HepG2 (cell line): ENCODE measurements around the gene OBSL1. TPM values are rescaled to one million over a fixed set of nuclear protein-coding genes. Genes with fewer than 3 reads are reported as not detected.
A peak's percentile ranks its signal among the peaks of the same experiment; 100 is the strongest.

Experiments
- ATAC-seq: fragments of 200-7000 bp; cut with Tn5 transposase; 3 replicates; pipeline ENCODE4 v1.9.1; 2020; ENCODE audit warnings: mild to moderate bottlenecking, moderate library complexity
- BruUV-seq: library from RNA; stranded (reverse); fragments of 400-500 nt; replicated peaks from 2 replicates; lab custom pipeline; 2021; lab: Mats Ljungman, UMichigan
- CTCF ChIA-PET: fragments of 300-600 bp; formaldehyde crosslinking; extraction: SDS; loops from one replicate; lab custom pipeline; 2021; ENCODE audit warnings: low total read pairs, inconsistent platforms, low intra/inter-chr PET ratio; lab: Yijun Ruan, JAX
- POLR2A ChIA-PET: fragments of 350-600 bp; sonication (Branson Sonifier 250); formaldehyde crosslinking; loops from one replicate; lab custom pipeline; 2020; ENCODE audit warnings: antibody characterized with exemption, inconsistent platforms; lab: Yijun Ruan, JAX
- DNase-seq: peaks from one replicate; pipeline ENCODE4 v3.0.0-alpha.2; 2015; ENCODE audit warnings: low spot score
- FAIRE-seq: peaks from 3 replicates; lab custom pipeline; 2011; peaks lifted over from hg19 to GRCh38; lab: Jason Lieb, UNC
- H2AFZ ChIP-seq: one replicate; pipeline ENCODE4 v1.6.1; 2011; ENCODE audit warnings: low read length, inconsistent platforms
- H3K27ac ChIP-seq: fragments of 300-600 bp; 3 replicates; pipeline ENCODE4 v1.8.0; 2011; ENCODE audit warnings: mixed run types, mild to moderate bottlenecking, mixed read lengths, low read length, inconsistent platforms; ENCODE audit not compliant: insufficient read depth; ENCODE audit errors: extremely low read length
- H3K27me3 ChIP-seq, 2 experiments: fragments of 200-600 bp in 1 of 2; 2 replicates in 1 of 2; 3 replicates in 1 of 2; pipeline versions ENCODE4 v1.6.0 to v1.8.0; 2011; ENCODE audit warnings: low read length in 2 of 2, mild to moderate bottlenecking in 2 of 2, moderate library complexity in 2 of 2, inconsistent platforms in 1 of 2; ENCODE audit not compliant: insufficient read depth in 2 of 2, control insufficient read depth in 1 of 2
- H3K36me3 ChIP-seq, 2 experiments: fragments of 200-600 bp in 1 of 2; replicated peaks in 1 of 2; 2 replicates in 1 of 2; 3 replicates in 1 of 2; pipeline versions ENCODE4 v1.5.1 to v1.8.0; 2011; ENCODE audit warnings: low read length in 2 of 2, inconsistent platforms in 1 of 2; ENCODE audit not compliant: insufficient read depth in 2 of 2, control insufficient read depth in 1 of 2
- H3K4me1 ChIP-seq: 2 replicates; pipeline ENCODE4 v1.5.1; 2012; ENCODE audit warnings: low read length, inconsistent platforms; ENCODE audit not compliant: insufficient read depth
- H3K4me2 ChIP-seq: 2 replicates; pipeline ENCODE4 v1.6.0; 2011; ENCODE audit warnings: low read depth, low read length, inconsistent platforms
- H3K4me3 ChIP-seq, 3 experiments: fragments of 200-600 bp in 1 of 3; sonication (generic), shearing (Covaris generic) in 1 of 3; replicated peaks in 1 of 3; 2 replicates each; pipeline ENCODE4 v1.5.1; 2011 to 2016; ENCODE audit warnings: low read length in 3 of 3, inconsistent platforms in 2 of 3, low read depth in 2 of 3, mild to moderate bottlenecking in 2 of 3, control low read depth in 1 of 3, mixed read lengths in 1 of 3; ENCODE audit not compliant: insufficient read depth in 1 of 3
- H3K79me2 ChIP-seq: one replicate; pipeline ENCODE4 v1.6.1; 2011; ENCODE audit warnings: low read length, inconsistent platforms; ENCODE audit not compliant: insufficient read depth
- H3K9ac ChIP-seq: 2 replicates; pipeline ENCODE4 v1.6.0; 2011; ENCODE audit warnings: mild to moderate bottlenecking, low read depth, low read length, inconsistent platforms; ENCODE audit not compliant: insufficient read depth
- H3K9me3 ChIP-seq: 2 replicates; pipeline ENCODE4 v1.5.1; 2012; ENCODE audit warnings: mild to moderate bottlenecking, low read length
- H4K20me1 ChIP-seq: 2 replicates; pipeline ENCODE4 v1.6.0; 2011; ENCODE audit warnings: inconsistent platforms, mild to moderate bottlenecking, low read length, moderate library complexity; ENCODE audit not compliant: insufficient read depth
- AFF4 ChIP-seq: sonication (generic); formaldehyde crosslinking; IDR thresholded peaks from 2 replicates; pipeline ENCODE4 v1.4.0; 2020; ENCODE audit warnings: missing genetic modification reagents
- DNMT1 ChIP-seq: sonication (generic); formaldehyde crosslinking; IDR thresholded peaks from 2 replicates; pipeline ENCODE4 v1.5.1; 2020; ENCODE audit warnings: mild to moderate bottlenecking, missing genetic modification reagents
- ELF4 ChIP-seq: sonication (generic); formaldehyde crosslinking; IDR thresholded peaks from 2 replicates; pipeline ENCODE4 v1.5.0; 2020; ENCODE audit warnings: missing genetic modification reagents, mild to moderate bottlenecking, moderate library complexity, borderline replicate concordance
- GATAD1 ChIP-seq: IDR thresholded peaks from 2 replicates; pipeline ENCODE4 v1.6.1; 2016; ENCODE audit warnings: missing genetic modification reagents, missing compliant biosample characterization
- SMARCC2 ChIP-seq: fragments of 450-650 bp; IDR thresholded peaks from 2 replicates; pipeline ENCODE4 v1.6.1; 2017; ENCODE audit warnings: antibody characterized with exemption, mild to moderate bottlenecking
- SRF ChIP-seq: IDR thresholded peaks from 2 replicates; pipeline ENCODE4 v1.6.1; 2011; ENCODE audit warnings: mild to moderate bottlenecking, low read depth, low read length, moderate library complexity
- SRSF1 ChIP-seq: fragments of 200-400 bp; formaldehyde crosslinking; optimal IDR thresholded peaks from 2 replicates; pipeline ENCODE3; 2017; ENCODE audit warnings: mild to moderate bottlenecking, low read depth, low read length, moderate library complexity
- ZBTB8A ChIP-seq: sonication (generic); formaldehyde crosslinking; IDR thresholded peaks from 2 replicates; pipeline ENCODE4 v1.4.0; 2020; ENCODE audit warnings: mild to moderate bottlenecking, low read depth, missing genetic modification reagents, borderline replicate concordance
- ZNF326 ChIP-seq: sonication (generic); formaldehyde crosslinking; IDR thresholded peaks from 2 replicates; pipeline ENCODE4 v1.4.0; 2020; ENCODE audit warnings: missing genetic modification reagents, borderline replicate concordance
- ZNF331 ChIP-seq: sonication (generic); formaldehyde crosslinking; IDR thresholded peaks from 2 replicates; pipeline ENCODE4 v1.4.0; 2020; ENCODE audit warnings: missing genetic modification reagents
- ZNF337 ChIP-seq: sonication (generic); formaldehyde crosslinking; IDR thresholded peaks from 2 replicates; pipeline ENCODE4 v1.5.1; 2020; ENCODE audit warnings: missing genetic modification reagents, low read depth, mild to moderate bottlenecking, borderline replicate concordance
- ZNF879 ChIP-seq: sonication (generic); formaldehyde crosslinking; IDR thresholded peaks from 2 replicates; pipeline ENCODE4 v1.8.1; 2023; ENCODE audit warnings: missing genetic modification reagents
- WGBS: methylation state at CpG from one replicate; pipeline ENCODE4 v1.1.6; 2017; ENCODE audit warnings: low lambda C conversion rate; 5-methylcytosine and 5-hydroxymethylcytosine counted together
- in situ Hi-C: cut with HindIII; loops from 2 replicates; pipeline ENCODE4 v1.10.0; 2017; ENCODE audit warnings: low pct_unique_long_range_greater_than_20kb; ENCODE audit not compliant: extremely low pct_ligation_motif_present
- intact Hi-C: fragments of 100-400 bp; cut with micrococcal nuclease; formaldehyde crosslinking; loops from one replicate; pipeline ENCODE4 v1.10.0; 2022; ENCODE audit not compliant: unreplicated experiment
- polyA plus RNA-seq, 8 experiments: library from polyadenylated mRNA; depleted of rRNA in 3 of 8; stranded (reverse) in 7 of 8; unstranded in 1 of 8; fragments of >200 nt; fragmentation: Illumina TruSeq in 4 of 8; extraction: Trizol in 4 of 8; gene quantifications; 2 replicates each; pipeline versions ENCODE4 v1.2.1 to v1.2.3, GENCODE V29; 2011 to 2016; ENCODE audit warnings: low read depth in 4 of 8, missing spikeins in 1 of 8, mixed read lengths in 1 of 8; ENCODE audit not compliant: insufficient read depth in 1 of 8
- total RNA-seq, 5 experiments: library from RNA; depleted of rRNA; stranded (reverse); fragments of >200 nt; fragmentation: Illumina TruSeq; extraction: Trizol; gene quantifications; 2 replicates each; pipeline ENCODE4 v1.2.3, GENCODE V29; 2016; ENCODE audit warnings: low read depth in 1 of 5
- TF ChIP-seq, protein P1 (sequence below), 2 experiments: sonication (generic) in 1 of 2; formaldehyde crosslinking in 1 of 2; IDR thresholded peaks; 2 replicates each; pipeline versions ENCODE4 v1.4.0 to v1.6.1; 2018 to 2020; ENCODE audit warnings: missing genetic modification reagents in 2 of 2, borderline replicate concordance in 1 of 2, low read depth in 1 of 2, mild to moderate bottlenecking in 1 of 2, missing biosample characterization in 1 of 2

Gene OBSL1
- total and polyA plus RNA-seq, 2 of the 13 experiments (the other 11 are each of a cell fraction or from before 2014, with no cell fraction given): 86.7 to 218 TPM

- peak; percentile 89 for TF ChIP-seq SRSF1
- TF ChIP-seq SRF: no peak
- no peak for TF ChIP-seq SMARCC2
- no peak; the same call in 1 of the 2 replicates for TF ChIP-seq ZNF879
- peak; percentile 89 for TF ChIP-seq GATAD1 (CRISPR knock-in tag)
These were observed 27.6 kb downstream of the OBSL1 start, which contains the start of the genes CHPF and TMEM198 (continued) for GRCh38 chr2:219543596-219544358.

DNA sequence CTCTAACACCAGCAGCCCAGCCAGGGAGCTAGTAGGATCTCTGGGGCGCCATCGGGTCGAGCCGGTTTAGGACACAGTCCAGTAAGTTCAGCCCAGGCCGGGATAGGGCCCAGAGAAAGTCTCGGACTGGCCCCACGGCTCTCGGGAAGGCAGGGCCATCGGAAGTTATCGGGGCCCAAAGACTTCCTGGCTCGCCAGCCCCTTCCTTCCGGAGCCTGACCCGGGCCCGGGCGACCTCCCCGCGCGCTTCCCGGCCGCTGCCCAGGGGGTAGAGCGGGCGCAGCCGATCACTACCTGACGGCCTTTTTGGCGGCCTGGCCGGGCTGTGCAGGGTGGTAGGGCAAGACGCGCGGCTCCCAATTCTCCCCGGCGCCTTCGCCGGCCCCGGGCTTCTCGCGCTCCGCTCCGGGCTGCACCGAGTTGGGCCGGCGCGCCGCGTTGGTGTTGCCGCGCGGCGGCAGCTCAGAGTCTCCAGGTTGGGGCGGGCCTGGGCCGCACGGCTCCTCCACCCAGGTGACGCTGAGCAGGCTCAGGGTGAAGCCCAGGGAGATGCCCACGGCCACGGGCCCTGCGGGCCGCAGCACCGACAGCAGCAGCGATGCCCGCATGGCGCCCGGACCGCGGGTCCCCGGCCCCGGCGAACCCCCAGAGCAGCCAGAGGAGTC is 28.3 kb downstream of the OBSL1 start:
- Histone ChIP-seq H3K9me3 (no peaks in the 10 kb centered on the region), H3K4me3 (peak overlapping the region; percentile 87 to 90 (median 89)), H2AFZ (no peak overlapping the region), H4K20me1 (peaks cover 42% of the 10 kb centered on the region), H3K27me3 (no peaks in the 10 kb centered on the region; a peak in 1 of 5 replicates), H3K9ac (peak overlapping the region; percentile 84), H3K4me1 (peaks cover 58% of the 10 kb centered on the region), H3K4me2 (peak overlapping the region; percentile 90), H3K36me3 (peaks cover 21 to 30% of the 10 kb centered on the region in 2 experiments), H3K27ac (peak overlapping the region; percentile 82), H3K79me2 (peaks cover 32% of the 10 kb centered on the region)
- ATAC-seq (peak; percentile 48), FAIRE-seq (no peak), DNase-seq (peak; percentile 35)
- intact Hi-C loops (loop anchor here (1.0 kb wide), 3 partner anchors 33 to 146 kb away; partner anchors contain the start of gene STK11IP), in situ Hi-C loops (loop anchor here (5.0 kb wide), 1 partner anchor 99 kb away; no protein-coding TSS in a partner anchor)
- ChIA-PET POLR2A (interaction anchor here (0.8 to 3.9 kb wide), 14 partner anchors 9 to 156 kb away, joined by 3 to 44 read pairs (median 6); partner anchors contain the start of genes DNPEP, GMPPA, INHA and OBSL1), CTCF (interaction anchor here (0.8 to 5.3 kb wide), 7 partner anchors 8 to 147 kb away, joined by 3 to 127 read pairs (median 12); partner anchors contain the start of gene STK11IP)
- BruUV-seq: no TSS peak
- 0% methylated on average over 7 of the region's 66 CpGs for WGBS
- TF ChIP-seq AFF4 (no peak), ZNF331 (CRISPR knock-in tag) (no peak), DNMT1 (CRISPR knock-in tag) (peak; percentile 47; the same call in 1 of the 2 replicates), ELF4 (CRISPR knock-in tag) (no peak), ZNF337 (peak; percentile 16; the same call in 1 of the 2 replicates), ZBTB8A (CRISPR knock-in tag) (no peak), ZNF326 (CRISPR knock-in tag) (no peak)
- TF ChIP-seq, protein P1, sequence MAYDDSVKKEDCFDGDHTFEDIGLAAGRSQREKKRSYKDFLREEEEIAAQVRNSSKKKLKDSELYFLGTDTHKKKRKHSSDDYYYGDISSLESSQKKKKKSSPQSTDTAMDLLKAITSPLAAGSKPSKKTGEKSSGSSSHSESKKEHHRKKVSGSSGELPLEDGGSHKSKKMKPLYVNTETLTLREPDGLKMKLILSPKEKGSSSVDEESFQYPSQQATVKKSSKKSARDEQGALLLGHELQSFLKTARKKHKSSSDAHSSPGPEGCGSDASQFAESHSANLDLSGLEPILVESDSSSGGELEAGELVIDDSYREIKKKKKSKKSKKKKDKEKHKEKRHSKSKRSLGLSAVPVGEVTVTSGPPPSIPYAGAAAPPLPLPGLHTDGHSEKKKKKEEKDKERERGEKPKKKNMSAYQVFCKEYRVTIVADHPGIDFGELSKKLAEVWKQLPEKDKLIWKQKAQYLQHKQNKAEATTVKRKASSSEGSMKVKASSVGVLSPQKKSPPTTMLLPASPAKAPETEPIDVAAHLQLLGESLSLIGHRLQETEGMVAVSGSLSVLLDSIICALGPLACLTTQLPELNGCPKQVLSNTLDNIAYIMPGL (CRISPR knock-in tag; IDR thresholded peaks at IDR 0.05; ENCODE audit: borderline replicate concordance in 1 of 2, low read depth in 1 of 2): peak; percentile 38 to 76; a peak in 3 of 4 replicates
